Heart right ventricle (tissue), 16 donors: ENCODE measurements around the gene LCN15. TPM values are rescaled to one million over a fixed set of nuclear protein-coding genes. Genes with fewer than 3 reads are reported as not detected.

Experiments used
- ATAC-seq, 8 donors: fragments of 200-7000 bp; cut with Tn5 transposase; one replicate each; pipeline ENCODE4 v1.9.1; 2020; ENCODE audit warnings: mild to moderate bottlenecking in 8 of 8, moderate library complexity in 8 of 8, moderate number of reproducible peaks in 1 of 8
- DNase-seq, 2 donors: peaks; one replicate each; pipeline ENCODE4 v3.0.0-alpha.2; 2020
- H3K27ac ChIP-seq, 10 donors: fragments of 200-600 bp; sonication (generic) in 2 of 10; one replicate each; pipeline versions ENCODE4 v1.5.0 to v1.8.0; 2020 to 2022; ENCODE audit warnings: mild to moderate bottlenecking in 3 of 10
- H3K27me3 ChIP-seq, 7 donors: fragments of 200-600 bp; one replicate each; pipeline ENCODE4 v1.8.0; 2021 to 2022; ENCODE audit warnings: mild to moderate bottlenecking in 2 of 7
- H3K36me3 ChIP-seq, 9 donors: fragments of 200-600 bp; sonication (generic) in 1 of 9; one replicate each; pipeline versions ENCODE4 v1.5.0 to v1.8.0; 2020 to 2022; ENCODE audit warnings: mild to moderate bottlenecking in 2 of 9
- H3K4me1 ChIP-seq, 9 donors: fragments of 200-600 bp; sonication (generic) in 1 of 9; one replicate each; pipeline versions ENCODE4 v1.5.0 to v1.8.0; 2020 to 2022; ENCODE audit warnings: mild to moderate bottlenecking in 4 of 9
- H3K4me3 ChIP-seq, 10 donors: fragments of 200-600 bp; sonication (generic) in 2 of 10; one replicate each; pipeline versions ENCODE4 v1.5.0 to v1.8.0; 2020 to 2022; ENCODE audit warnings: mild to moderate bottlenecking in 7 of 10, moderate library complexity in 2 of 10
- H3K9me3 ChIP-seq, 11 donors: fragments of 200-600 bp in 10 of 11; sonication (generic) in 2 of 11; one replicate each; pipeline versions ENCODE4 v1.5.0 to v1.8.0; 2013 to 2022; ENCODE audit warnings: mild to moderate bottlenecking in 2 of 11, control low read depth in 1 of 11, moderate library complexity in 1 of 11
- CTCF ChIP-seq, 9 donors: fragments of 200-600 bp; sonication (generic) in 2 of 9; IDR thresholded peaks; one replicate each; pipeline versions ENCODE4 v1.5.0 to v1.8.0; 2021 to 2022; ENCODE audit warnings: antibody characterized with exemption in 9 of 9, mild to moderate bottlenecking in 5 of 9, moderate library complexity in 1 of 9
- WGBS, 2 donors: extraction: QIAGEN DNeasy Blood & Tissue Kit; methylation state at CpG; one replicate each; pipeline ENCODE4 v1.1.7; 2013; ENCODE audit warnings: inconsistent platforms in 1 of 2; 5-methylcytosine and 5-hydroxymethylcytosine counted together
- intact Hi-C, 10 donors: fragments of 100-400 bp; cut with DNase I; formaldehyde crosslinking; loops; one replicate each; pipeline versions ENCODE4 v1.11.1 to v1.14.2; 2022
- polyA plus RNA-seq, 2 donors: library from polyadenylated mRNA; stranded (reverse); fragments of 200-250 nt; gene quantifications; one replicate each; pipeline ENCODE4 v1.2.3, GENCODE V29; 2013
- total RNA-seq, 10 donors: library from RNA; stranded (reverse); fragmentation: NEBNext Ultra II Directional in 3 of 10; extraction: Animal tissue kit (Norgen Biotek cat#: 25700) in 3 of 10; gene quantifications; one replicate each; pipeline versions ENCODE4 v1.2.1 to v1.2.4, GENCODE V29; 2021 to 2023
- donor health status: Arrhythmogenic right ventricular cardiomyopathy.
- donor health status: ischemic (EF 13 %, LVEDD 7.1; RV severe dilation, severe dysfunction).
- donor health status: healthy with polysubstance abuse.
- donor health status: DM: no; HTN: yes; CAD: no.
- donor health status: DM: no; HTN: no; CAD: no.
- donor health status: ischemic (EF 25% LVEDD 6.9; RV normal size, moderate dysfunction).
- donor health status: ischemic (EF 25% LVEDD 5.7; RV mildly dilated, moderate dysfunction).
- donor health status: healthy.
- donor health status: DM: yes; HTN: yes; CAD: no.
- donor health status: Ischemic cardiomyopathy.
- donor health status: ischemic (EF 35%, LVEDD 5.7; RV mildly dilated, moderate dysfunction).
- donor health status: nonischemic (EF 11% LVEDD 7.7; RV severe dilation, severe dysfunction).
- donor health status: DM: yes; HTN: yes; CAD: no.
- donor health status: PGD.
- donor health status: ischemic (EF 29% LVEDD 5.4; RV normal size, mild dysfunction).
- donor health status: nonischemic (EF 23%, LVEDD 6.1; RV moderate dilation, normal function).

Gene LCN15
- total and polyA plus RNA-seq, 12 donors, result 0.85 to 20.1 (median 1.3) TPM; not detected in 7

GRCh38 chr9:136763649-136764035 is 676 bp downstream of the LCN15 start:
- Histone ChIP-seq H3K36me3 (no peaks in the 10 kb centered on the region), H3K4me1 (peaks cover 0 to 32% (median 8%) of the 10 kb centered on the region in 9 donors), H3K27me3 (peaks cover 0 to 35% (median 11%) of the 10 kb centered on the region in 7 donors), H3K27ac (peak overlapping the region in 1 of 10 donors; percentile 67), H3K9me3 (no peaks in the 10 kb centered on the region), H3K4me3 (no peak overlapping the region)
- peak in 1 of 8 donors; percentile 16 for ATAC-seq
- intact Hi-C loops, result no loop called here
- 83 to 90% methylated on average over 12 to 14 of the region's 14 CpGs for WGBS, 2 donors
- DNase-seq, result no peak
- TF ChIP-seq CTCF (IDR thresholded peaks at IDR 0.05), result no peak

- Histone ChIP-seq H3K36me3 (no peaks in the 10 kb centered on the region), H3K9me3 (no peaks in the 10 kb centered on the region), H3K4me1 (peaks cover 0 to 32% (median 8%) of the 10 kb centered on the region in 9 donors), H3K4me3 (no peak overlapping the region), H3K27ac (no peak overlapping the region), H3K27me3 (peaks cover 0 to 34% (median 11%) of the 10 kb centered on the region in 7 donors)
- TF ChIP-seq CTCF (IDR thresholded peaks at IDR 0.05), result no peak
- intact Hi-C loops, result no loop called here
- DNase-seq, result peak; percentile 42 to 69
- peak in 7 of 8 donors; percentile 7 to 47 (median 25) for ATAC-seq
- WGBS, 2 donors, result 12 to 22% methylated on average over 34 to 37 of the region's 37 CpGs
Observed at GRCh38 chr9:136762915-136763648, 1.2 kb downstream of the LCN15 start.

GRCh38 chr9:136762221-136762691 is 2.1 kb downstream of the LCN15 start:
- no peak for TF ChIP-seq CTCF (IDR thresholded peaks at IDR 0.05)
- Histone ChIP-seq H3K27ac (no peak overlapping the region), H3K4me1 (peaks cover 0 to 32% (median 8%) of the 10 kb centered on the region in 9 donors), H3K9me3 (no peaks in the 10 kb centered on the region), H3K27me3 (peaks cover 0 to 27% (median 4%) of the 10 kb centered on the region in 7 donors), H3K36me3 (no peaks in the 10 kb centered on the region), H3K4me3 (no peak overlapping the region)
- DNase-seq (no peak), ATAC-seq (no peak)
- 84 to 86% methylated on average over 17 of the region's 17 CpGs for WGBS, 2 donors
- intact Hi-C loops, result no loop called here

- DNase-seq (no peak), ATAC-seq (no peak)
- no peaks in the 10 kb centered on the region for H3K36me3 ChIP-seq
- no peak for TF ChIP-seq CTCF (IDR thresholded peaks at IDR 0.05)
- H3K4me1 ChIP-seq, result peaks cover 0 to 32% (median 8%) of the 10 kb centered on the region in 9 donors
- H3K27ac ChIP-seq, result no peak overlapping the region
- H3K27me3 ChIP-seq, result peaks cover 0 to 24% (median 4%) of the 10 kb centered on the region in 7 donors
- intact Hi-C loops, result no loop called here
- 82 to 83% methylated on average over 13 of the region's 13 CpGs for WGBS, 2 donors
- H3K9me3 ChIP-seq, result no peaks in the 10 kb centered on the region
- H3K4me3 ChIP-seq, result no peak overlapping the region
Observed at GRCh38 chr9:136761545-136761981, 2.8 kb downstream of the LCN15 start.
